Lower leg skin (tissue), 3 donors: ENCODE measurements around the gene SUN5.

ENCODE experiments used
- POLR2A ChIP-seq, 2 donors: fragments of 450-650 bp; IDR thresholded peaks; one replicate each; pipeline ENCODE4 v1.6.1; 2016 to 2017; ENCODE audit warnings: antibody characterized with exemption in 2 of 2, mild to moderate bottlenecking in 1 of 2, moderate library complexity in 1 of 2
- TF ChIP-seq, protein P1 (sequence below), 3 donors: fragments of 450-650 bp; IDR thresholded peaks; one replicate each; pipeline ENCODE4 v1.5.1; 2016; ENCODE audit warnings: antibody characterized with exemption in 3 of 3, mild to moderate bottlenecking in 3 of 3, moderate library complexity in 2 of 3

DNA sequence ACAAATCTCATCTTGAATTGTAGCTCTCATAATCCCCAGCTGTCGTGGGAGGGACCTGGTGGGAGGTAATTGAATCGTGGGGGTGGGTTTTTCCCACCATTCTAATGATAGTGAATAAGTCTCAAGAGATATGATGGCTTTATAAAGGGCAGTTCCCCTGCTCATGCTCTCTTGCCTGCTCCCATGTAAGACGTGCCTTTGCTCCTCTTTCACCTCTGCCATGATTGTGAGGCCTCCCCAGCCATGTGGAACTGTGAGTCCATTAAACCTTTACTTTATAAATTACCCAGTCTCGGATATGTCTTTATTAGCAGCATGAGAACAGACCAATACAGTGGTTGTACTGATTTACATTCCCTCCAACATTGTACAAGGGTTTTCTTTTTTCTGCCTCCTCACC lies 69.7 kb downstream of the SUN5 start:
- TF ChIP-seq, protein P1, sequence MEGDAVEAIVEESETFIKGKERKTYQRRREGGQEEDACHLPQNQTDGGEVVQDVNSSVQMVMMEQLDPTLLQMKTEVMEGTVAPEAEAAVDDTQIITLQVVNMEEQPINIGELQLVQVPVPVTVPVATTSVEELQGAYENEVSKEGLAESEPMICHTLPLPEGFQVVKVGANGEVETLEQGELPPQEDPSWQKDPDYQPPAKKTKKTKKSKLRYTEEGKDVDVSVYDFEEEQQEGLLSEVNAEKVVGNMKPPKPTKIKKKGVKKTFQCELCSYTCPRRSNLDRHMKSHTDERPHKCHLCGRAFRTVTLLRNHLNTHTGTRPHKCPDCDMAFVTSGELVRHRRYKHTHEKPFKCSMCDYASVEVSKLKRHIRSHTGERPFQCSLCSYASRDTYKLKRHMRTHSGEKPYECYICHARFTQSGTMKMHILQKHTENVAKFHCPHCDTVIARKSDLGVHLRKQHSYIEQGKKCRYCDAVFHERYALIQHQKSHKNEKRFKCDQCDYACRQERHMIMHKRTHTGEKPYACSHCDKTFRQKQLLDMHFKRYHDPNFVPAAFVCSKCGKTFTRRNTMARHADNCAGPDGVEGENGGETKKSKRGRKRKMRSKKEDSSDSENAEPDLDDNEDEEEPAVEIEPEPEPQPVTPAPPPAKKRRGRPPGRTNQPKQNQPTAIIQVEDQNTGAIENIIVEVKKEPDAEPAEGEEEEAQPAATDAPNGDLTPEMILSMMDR (IDR thresholded peaks at IDR 0.05) = no peak
- no peak for TF ChIP-seq POLR2A (IDR thresholded peaks at IDR 0.05)
